ENCODE results near the gene C22orf15. TPM values are rescaled to one million over a fixed set of nuclear protein-coding genes. Genes with fewer than 3 reads are reported as not detected.

The C22orf15 gene
- total RNA-seq, 1 experiment from 2014 or later = 0.81 TPM

DNA sequence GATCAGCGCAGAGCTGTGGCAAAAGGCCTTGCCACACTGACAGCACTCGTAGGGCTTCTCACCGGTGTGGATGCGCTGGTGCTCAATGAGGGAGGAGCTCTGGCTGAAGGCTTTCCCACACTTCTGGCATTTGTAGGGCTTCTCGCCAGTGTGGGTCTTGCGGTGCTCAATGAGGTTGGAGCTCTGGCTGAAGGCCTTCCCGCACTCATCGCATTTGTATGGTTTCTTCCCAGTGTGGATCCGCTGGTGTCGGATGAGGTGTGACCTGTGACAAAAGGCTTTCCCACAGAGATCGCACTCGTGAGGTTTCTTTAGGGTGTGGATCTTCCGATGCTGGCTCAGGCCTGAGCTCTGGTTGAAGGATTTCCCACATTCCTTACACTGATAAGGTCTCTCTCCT is 18.8 kb upstream of the C22orf15 start:
- Histone ChIP-seq H3K14ac (ENCODE audit: insufficient read depth, low read length) (no peak overlapping the region), H3K23me2 (ENCODE audit: insufficient read length, low read depth, low read length, poor library complexity, severe bottlenecking) (no peaks in the 10 kb centered on the region), H3K27ac (ENCODE audit: insufficient read length, low read depth, low read length) (no peak overlapping the region), H2AK5ac (ENCODE audit: insufficient read length, low read length) (no peak overlapping the region), H3K4me1 (ENCODE audit: insufficient read depth, low read length) (no peaks in the 10 kb centered on the region; the same call in 1 of the 2 replicates), H3T11ph (ENCODE audit: low read length) (no peak overlapping the region), H2BK120ac (ENCODE audit: low read depth, low read length, poor library complexity, severe bottlenecking) (no peak overlapping the region), H3K79me1 (ENCODE audit: insufficient read depth, low read depth, low read length, poor library complexity, severe bottlenecking) (no peaks in the 10 kb centered on the region), H3K4ac (ENCODE audit: low read depth, low read length) (no peak overlapping the region), H2AFZ (ENCODE audit: low read length) (no peak overlapping the region), H3K27me3 (ENCODE audit: insufficient read depth, low read length) (no peaks in the 10 kb centered on the region), H4K20me1 (ENCODE audit: control insufficient read depth, insufficient read depth, insufficient read length) (no peaks in the 10 kb centered on the region), H3K18ac (ENCODE audit: insufficient read length, low read depth, low read length) (no peak overlapping the region), H2BK15ac (ENCODE audit: low read depth, low read length) (no peak overlapping the region), H3K56ac (ENCODE audit: insufficient read length, low read depth, low read length) (no peak overlapping the region), H2BK5ac (ENCODE audit: insufficient read length, low read length) (no peak overlapping the region), H4K8ac (replicated peaks; ENCODE audit: insufficient read length, low read depth, low read length) (no peak overlapping the region), H3K4me2 (ENCODE audit: insufficient read depth, insufficient read length, low read length) (no peak overlapping the region), H4K91ac (ENCODE audit: insufficient read length, low read depth, low read length) (no peak overlapping the region), H4K5ac (ENCODE audit: insufficient read length, low read depth, low read length) (no peak overlapping the region), H2BK20ac (ENCODE audit: low read depth, low read length, poor library complexity, severe bottlenecking) (no peak overlapping the region), H3K79me2 (ENCODE audit: insufficient read depth, low read length) (no peaks in the 10 kb centered on the region), H3K9ac (ENCODE audit: extremely low read depth, insufficient read length, low read length) (no peak overlapping the region), H3K9me3 (ENCODE audit: control insufficient read depth, low read depth, low read length) (no peaks in the 10 kb centered on the region), H3K23ac (ENCODE audit: insufficient read length, low read depth, low read length) (no peak overlapping the region), H2BK12ac (ENCODE audit: insufficient read length, low read depth, low read length) (no peak overlapping the region)
- no peak for DNase-seq
- Mint-ChIP-seq H3K36me3 (ENCODE audit: insufficient read depth in 1 of 3, low read depth in 3 of 3) (peaks cover 16 to 25% (median 18%) of the 10 kb centered on the region in 3 experiments), H3K27ac (no peak overlapping the region), H3K4me3 (no peak overlapping the region), H3K4me1 (no peaks in the 10 kb centered on the region; a peak in 1 of 4 replicates), H3K9me3 (no peaks in the 10 kb centered on the region), H3K27me3 (ENCODE audit: low read depth) (no peaks in the 10 kb centered on the region)
- WGBS (ENCODE audit: extremely low coverage, insufficient read length, low lambda C conversion rate) = no CpG with 5 or more reads among the region's 13 CpGs
- TF ChIP-seq, protein P1, sequence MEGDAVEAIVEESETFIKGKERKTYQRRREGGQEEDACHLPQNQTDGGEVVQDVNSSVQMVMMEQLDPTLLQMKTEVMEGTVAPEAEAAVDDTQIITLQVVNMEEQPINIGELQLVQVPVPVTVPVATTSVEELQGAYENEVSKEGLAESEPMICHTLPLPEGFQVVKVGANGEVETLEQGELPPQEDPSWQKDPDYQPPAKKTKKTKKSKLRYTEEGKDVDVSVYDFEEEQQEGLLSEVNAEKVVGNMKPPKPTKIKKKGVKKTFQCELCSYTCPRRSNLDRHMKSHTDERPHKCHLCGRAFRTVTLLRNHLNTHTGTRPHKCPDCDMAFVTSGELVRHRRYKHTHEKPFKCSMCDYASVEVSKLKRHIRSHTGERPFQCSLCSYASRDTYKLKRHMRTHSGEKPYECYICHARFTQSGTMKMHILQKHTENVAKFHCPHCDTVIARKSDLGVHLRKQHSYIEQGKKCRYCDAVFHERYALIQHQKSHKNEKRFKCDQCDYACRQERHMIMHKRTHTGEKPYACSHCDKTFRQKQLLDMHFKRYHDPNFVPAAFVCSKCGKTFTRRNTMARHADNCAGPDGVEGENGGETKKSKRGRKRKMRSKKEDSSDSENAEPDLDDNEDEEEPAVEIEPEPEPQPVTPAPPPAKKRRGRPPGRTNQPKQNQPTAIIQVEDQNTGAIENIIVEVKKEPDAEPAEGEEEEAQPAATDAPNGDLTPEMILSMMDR (conservative IDR thresholded peaks at IDR 0.05) = no peak
